ENCODE measurements around the gene PPP2R5C.

The PPP2R5C gene

GRCh38 chr14:101830271-101830670 lies 68.8 kb downstream of the PPP2R5C start:
- Histone ChIP-seq H3K9me3 (ENCODE audit: insufficient read depth, low read length, severe bottlenecking) (no peaks in the 10 kb centered on the region), H3K27me3 (ENCODE audit: insufficient read depth, low read length, poor library complexity) (no peaks in the 10 kb centered on the region), H2AFZ (ENCODE audit: low read depth, low read length) (no peak overlapping the region), H4K20me1 (ENCODE audit: insufficient read depth, low read length) (peaks cover 83% of the 10 kb centered on the region), H3K4me1 (ENCODE audit: insufficient read depth, low read length) (no peaks in the 10 kb centered on the region), H3K4me2 (ENCODE audit: insufficient read depth, low read length) (no peak overlapping the region), H3K9ac (ENCODE audit: low read depth, low read length) (no peak overlapping the region), H3K4me3 (ENCODE audit: low read depth in 1 of 2, low read length in 2 of 2) (no peak overlapping the region), H3K79me2 (ENCODE audit: insufficient read depth, low read length) (peaks cover 100% of the 10 kb centered on the region), H3K27ac (ENCODE audit: low read length) (no peak overlapping the region), H3K36me3 (ENCODE audit: insufficient read depth, low read length) (peaks cover 62% of the 10 kb centered on the region)
- DNase-seq (no peak), ATAC-seq (ENCODE audit: insufficient read depth, low read depth) (no peak)
- TF ChIP-seq CTCF (IDR thresholded peaks at IDR 0.05; ENCODE audit: borderline replicate concordance, extremely low read depth, low read length, poor library complexity, severe bottlenecking) (no peak), EZH2 (IDR thresholded peaks at IDR 0.05; ENCODE audit: borderline replicate concordance, low read depth, low read length, severe bottlenecking) (no peak)

- no peak for ATAC-seq (ENCODE audit: insufficient read depth, low read depth)
- H3K79me2 ChIP-seq (ENCODE audit: insufficient read depth, low read length) = peaks cover 100% of the 10 kb centered on the region
Measured at GRCh38 chr14:101833045-101833444, 71.5 kb downstream of the PPP2R5C start.

GRCh38 chr14:101834397-101834796 lies 72.9 kb downstream of the PPP2R5C start:
- peaks cover 30% of the 10 kb centered on the region for H3K4me1 ChIP-seq (ENCODE audit: insufficient read depth, low read length)
- H3K4me2 ChIP-seq (ENCODE audit: insufficient read depth, low read length) = no peak overlapping the region
- peaks cover 98% of the 10 kb centered on the region for H3K79me2 ChIP-seq (ENCODE audit: insufficient read depth, low read length)
- no peak for ATAC-seq (ENCODE audit: insufficient read depth, low read depth)
- no peak overlapping the region for H3K4me3 ChIP-seq (ENCODE audit: low read depth in 1 of 2, low read length in 2 of 2)
- no peak overlapping the region for H3K27ac ChIP-seq (ENCODE audit: low read length)
- H3K9me3 ChIP-seq (ENCODE audit: insufficient read depth, low read length, severe bottlenecking) = no peaks in the 10 kb centered on the region
- no peak overlapping the region for H2AFZ ChIP-seq (ENCODE audit: low read depth, low read length)
- no peak for DNase-seq
- TF ChIP-seq CTCF (IDR thresholded peaks at IDR 0.05; ENCODE audit: borderline replicate concordance, extremely low read depth, low read length, poor library complexity, severe bottlenecking) (no peak), EZH2 (IDR thresholded peaks at IDR 0.05; ENCODE audit: borderline replicate concordance, low read depth, low read length, severe bottlenecking) (no peak)
- peaks cover 73% of the 10 kb centered on the region for H4K20me1 ChIP-seq (ENCODE audit: insufficient read depth, low read length)
- H3K27me3 ChIP-seq (ENCODE audit: insufficient read depth, low read length, poor library complexity) = no peaks in the 10 kb centered on the region
- peaks cover 42% of the 10 kb centered on the region for H3K36me3 ChIP-seq (ENCODE audit: insufficient read depth, low read length)
- H3K9ac ChIP-seq (ENCODE audit: low read depth, low read length) = no peak overlapping the region

More at GRCh38 chr14:101833045-101833444, 71.5 kb downstream of the PPP2R5C start:
- Histone ChIP-seq H3K36me3 (ENCODE audit: insufficient read depth, low read length) (peaks cover 48% of the 10 kb centered on the region), H3K27me3 (ENCODE audit: insufficient read depth, low read length, poor library complexity) (no peaks in the 10 kb centered on the region), H2AFZ (ENCODE audit: low read depth, low read length) (no peak overlapping the region), H3K27ac (ENCODE audit: low read length) (no peak overlapping the region), H3K4me1 (ENCODE audit: insufficient read depth, low read length) (peaks cover 18% of the 10 kb centered on the region), H3K4me2 (ENCODE audit: insufficient read depth, low read length) (no peak overlapping the region), H3K9me3 (ENCODE audit: insufficient read depth, low read length, severe bottlenecking) (no peaks in the 10 kb centered on the region), H3K4me3 (ENCODE audit: low read depth in 1 of 2, low read length in 2 of 2) (no peak overlapping the region), H4K20me1 (ENCODE audit: insufficient read depth, low read length) (peaks cover 78% of the 10 kb centered on the region), H3K9ac (ENCODE audit: low read depth, low read length) (no peak overlapping the region)
- no peak for TF ChIP-seq EZH2 (IDR thresholded peaks at IDR 0.05; ENCODE audit: borderline replicate concordance, low read depth, low read length, severe bottlenecking)
- TF ChIP-seq CTCF (IDR thresholded peaks at IDR 0.05; ENCODE audit: borderline replicate concordance, extremely low read depth, low read length, poor library complexity, severe bottlenecking) = no peak
- no peak for DNase-seq

Data from DND-41 (cell line).